Stimulated activated CD4-positive, alpha-beta T cell treated with anti-CD3 and anti-CD28 coated beads, Interleukin-2, amount 100 ng/mL, for 24 hours (primary cell): ENCODE measurements around the gene FOLR2.
"Not testable (repeated sequence)": the region's sequence is repeated elsewhere in the genome, so short reads cannot be mapped to it uniquely, and the experiment has no call there.

Source experiments
- DNase-seq, 2 donors: peaks; one replicate each; pipeline ENCODE4 v3.0.0-alpha.2; 2020

The FOLR2 gene

GRCh38 chr11:72216638-72217037 lies at the start of gene FOLR2:
FOLR2 (plus strand) TSS chr11:72216794; CDS start chr11:72218585, 1,791 bp downstream.
- no peak for DNase-seq

GRCh38 chr11:72169046-72169555 lies 47.5 kb upstream of the FOLR2 start:
- not testable (repeated sequence) for DNase-seq

- not testable (repeated sequence) for DNase-seq
These were observed 46.8 kb upstream of the FOLR2 start for GRCh38 chr11:72169754-72170153.

- not testable (repeated sequence) for DNase-seq
These were observed 44.6 kb upstream of the FOLR2 start for GRCh38 chr11:72172043-72172442.

- no peak for DNase-seq
These were observed 43.3 kb upstream of the FOLR2 start for GRCh38 chr11:72173291-72173690.

GRCh38 chr11:72174302-72175070 lies 42.1 kb upstream of the FOLR2 start:
- no peak for DNase-seq

GRCh38 chr11:72177656-72178055 lies 38.9 kb upstream of the FOLR2 start:
- no peak for DNase-seq

GRCh38 chr11:72179049-72179803 lies 37.4 kb upstream of the FOLR2 start:
- DNase-seq, result no peak

- DNase-seq, result peak in 1 of 2 donors; percentile 9
These were observed 36.7 kb upstream of the FOLR2 start for GRCh38 chr11:72179804-72180396.

DNA sequence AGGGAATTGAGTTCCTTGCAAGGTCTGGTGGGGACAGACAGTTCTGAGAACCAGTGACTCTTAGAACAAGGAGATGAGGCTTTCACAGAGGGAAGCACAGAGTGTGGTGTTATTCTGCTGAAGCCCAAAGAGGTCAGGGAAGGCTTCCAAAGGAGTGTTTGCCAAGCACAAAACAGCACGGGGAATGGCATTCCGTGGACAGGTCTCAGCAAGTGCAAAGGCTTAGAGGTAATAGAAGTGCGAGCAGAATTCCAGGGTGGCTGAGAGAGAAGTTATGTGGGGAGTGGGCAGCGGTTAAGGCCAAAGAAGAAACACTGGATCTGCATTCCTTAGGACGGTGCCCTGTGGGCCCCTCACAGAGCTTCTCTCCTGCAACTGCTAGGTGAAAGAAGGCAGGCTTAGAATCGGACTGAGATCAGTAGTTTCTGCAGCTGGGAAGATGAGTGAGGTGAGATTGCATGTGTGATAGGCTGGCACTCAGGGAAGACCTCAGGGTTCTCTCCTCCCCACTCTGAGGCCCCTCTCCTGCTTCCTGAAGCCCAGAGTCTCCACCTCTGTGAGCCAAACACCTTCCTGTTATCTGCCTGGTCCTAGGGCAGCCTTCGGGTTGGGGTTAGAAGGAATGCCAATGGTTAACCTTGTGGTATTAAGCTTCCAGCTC lies 35.6 kb upstream of the FOLR2 start:
- not testable (repeated sequence) for DNase-seq

DNA sequence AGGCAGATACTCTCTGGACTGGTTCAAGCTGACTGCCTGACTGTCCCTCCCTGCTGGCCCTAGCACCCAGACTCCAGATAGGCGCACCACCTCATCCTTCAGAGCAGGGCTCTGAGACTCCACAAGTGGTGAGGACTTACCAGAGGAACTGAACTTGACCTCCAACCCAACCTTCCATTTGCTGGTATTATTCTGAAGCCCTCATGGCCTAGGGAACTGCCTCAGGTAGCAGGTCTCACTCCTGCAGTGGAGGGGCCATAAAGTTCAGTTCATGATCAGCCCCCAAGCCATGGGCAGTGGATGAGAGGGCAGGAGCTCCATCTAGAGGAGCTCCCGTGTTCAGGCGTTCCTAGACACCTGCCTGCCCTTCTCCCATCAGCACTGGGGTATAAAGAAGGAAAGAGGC lies 35.0 kb upstream of the FOLR2 start:
- not testable (repeated sequence) for DNase-seq

GRCh38 chr11:72188267-72188666 lies 28.3 kb upstream of the FOLR2 start:
- DNase-seq, result no peak

- DNase-seq, result no peak
These were observed 26.9 kb upstream of the FOLR2 start for GRCh38 chr11:72189455-72190250.

DNA sequence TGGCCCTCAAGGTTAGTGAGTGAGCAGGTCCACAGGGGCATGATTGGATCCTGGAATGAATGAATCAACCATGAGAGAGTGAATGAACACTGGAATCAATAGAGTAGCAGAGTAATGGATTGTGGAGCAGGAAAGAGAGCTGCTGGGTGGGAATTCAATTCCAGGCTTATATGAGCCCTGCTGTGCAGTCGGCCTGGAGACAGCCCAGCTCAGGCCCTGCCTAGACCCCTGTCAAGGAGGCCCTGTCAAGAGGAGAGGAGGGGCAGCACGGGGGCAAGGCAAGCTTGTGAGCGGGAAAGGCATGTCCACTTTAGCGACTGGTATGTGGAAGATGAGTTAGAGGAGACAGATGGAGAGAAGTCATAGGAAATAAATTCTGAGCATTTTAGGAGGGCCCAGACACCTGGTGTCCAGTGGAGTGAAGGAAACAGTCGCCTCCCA lies 25.9 kb upstream of the FOLR2 start:
- DNase-seq, result no peak

DNA sequence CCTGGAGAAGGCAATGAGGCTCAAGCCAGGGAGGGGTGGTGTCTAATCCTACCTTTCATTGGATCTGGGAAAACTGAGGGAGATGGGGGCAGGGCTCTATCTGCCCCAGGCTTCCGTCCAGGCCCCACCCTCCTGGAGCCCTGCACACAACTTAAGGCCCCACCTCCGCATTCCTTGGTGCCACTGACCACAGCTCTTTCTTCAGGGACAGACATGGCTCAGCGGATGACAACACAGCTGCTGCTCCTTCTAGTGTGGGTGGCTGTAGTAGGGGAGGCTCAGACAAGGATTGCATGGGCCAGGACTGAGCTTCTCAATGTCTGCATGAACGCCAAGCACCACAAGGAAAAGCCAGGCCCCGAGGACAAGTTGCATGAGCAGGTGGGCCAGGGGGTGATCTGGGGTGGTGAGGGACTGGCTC lies 24.6 kb upstream of the FOLR2 start, which contains the start of gene FOLR1:
Gene FOLR1, plus strand, starts transcription at position 180 of the 421 bp plus-strand sequence. Its CDS starts 34 bp downstream, at position 214.
- no peak for DNase-seq

- DNase-seq, result no peak
These were observed 20.9 kb upstream of the FOLR2 start for GRCh38 chr11:72195518-72196270.

DNA sequence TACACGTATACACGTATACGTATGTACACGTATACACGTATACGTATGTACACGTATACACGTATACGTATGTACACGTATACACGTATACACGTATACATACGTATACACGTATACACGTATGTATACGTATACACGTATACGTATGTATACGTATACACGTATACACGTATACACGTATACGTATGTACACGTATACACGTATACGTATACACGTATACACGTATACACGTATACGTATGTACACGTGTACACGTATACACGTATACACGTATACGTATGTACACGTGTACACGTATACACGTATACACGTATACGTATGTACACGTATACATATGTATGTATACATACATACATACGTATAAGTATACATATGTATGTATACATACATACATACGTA lies 15.1 kb upstream of the FOLR2 start:
- not testable (repeated sequence) for DNase-seq

DNA sequence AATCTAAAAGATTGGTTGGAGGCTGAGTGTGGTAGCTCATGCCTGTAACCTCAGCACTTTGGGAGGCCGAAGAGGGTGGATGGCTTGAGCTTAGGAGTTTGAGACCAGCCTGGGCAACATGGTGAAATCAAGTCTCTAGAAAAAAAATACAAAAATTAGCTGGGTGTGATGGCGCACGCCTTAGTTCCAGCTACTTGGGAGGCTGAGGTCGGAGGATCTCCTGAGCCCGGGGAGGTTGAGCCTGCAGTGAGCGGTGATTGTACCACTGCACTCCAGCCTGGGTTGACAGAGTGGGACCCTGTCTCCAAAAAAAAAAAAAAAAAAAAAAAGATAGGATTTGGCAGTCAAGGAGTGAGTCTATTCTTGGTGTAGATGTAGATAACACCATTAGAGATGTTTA lies 14.0 kb upstream of the FOLR2 start:
- no peak for DNase-seq

- DNase-seq, result no peak
These were observed 13.4 kb upstream of the FOLR2 start for GRCh38 chr11:72203163-72203562.

DNA sequence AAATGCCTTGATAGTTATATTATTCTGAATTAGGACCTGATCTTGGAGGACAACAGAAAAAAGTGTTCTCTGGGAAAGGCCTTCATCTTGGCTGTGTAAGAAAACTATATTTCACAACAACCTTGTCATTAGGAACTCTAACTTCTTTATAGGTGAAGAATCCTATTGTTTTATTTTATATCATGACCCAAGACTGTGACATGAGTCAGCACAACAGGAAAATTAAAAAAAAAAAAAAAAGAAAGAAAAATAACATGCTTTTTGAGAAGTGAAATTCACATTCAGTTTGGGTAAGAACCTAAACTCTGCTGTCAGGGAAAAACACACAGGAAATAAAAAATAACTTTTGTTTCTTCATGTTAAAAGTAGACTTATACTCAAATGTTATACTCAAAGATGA lies 11.7 kb upstream of the FOLR2 start:
- no peak for DNase-seq

- not testable (repeated sequence) for DNase-seq
These were observed 9.8 kb upstream of the FOLR2 start for GRCh38 chr11:72206794-72207193.
